Measurements from ENCODE around the gene PNPLA3.

GRCh38 chr22:43886231-43886630, 37.4 kb upstream of the PNPLA3 start:
- TF ChIP-seq CTCF (conservative IDR thresholded peaks at IDR 0.05; ENCODE audit: low read length), result no peak
- no peak for TF ChIP-seq EZH2phosphoT487 (IDR thresholded peaks at IDR 0.05; ENCODE audit: borderline replicate concordance, low read depth, low read length)

Data from OCI-LY7 (cell line).